Stimulated activated CD4-positive, alpha-beta T cell treated with anti-CD3 and anti-CD28 coated beads, Interleukin-4, amount 100 ng/mL, for 24 hours (primary cell): Measurements from ENCODE around the gene CACFD1.

Experiments
- DNase-seq: peaks from one replicate; pipeline ENCODE4 v3.0.0-alpha.2; 2020

The CACFD1 gene

DNA sequence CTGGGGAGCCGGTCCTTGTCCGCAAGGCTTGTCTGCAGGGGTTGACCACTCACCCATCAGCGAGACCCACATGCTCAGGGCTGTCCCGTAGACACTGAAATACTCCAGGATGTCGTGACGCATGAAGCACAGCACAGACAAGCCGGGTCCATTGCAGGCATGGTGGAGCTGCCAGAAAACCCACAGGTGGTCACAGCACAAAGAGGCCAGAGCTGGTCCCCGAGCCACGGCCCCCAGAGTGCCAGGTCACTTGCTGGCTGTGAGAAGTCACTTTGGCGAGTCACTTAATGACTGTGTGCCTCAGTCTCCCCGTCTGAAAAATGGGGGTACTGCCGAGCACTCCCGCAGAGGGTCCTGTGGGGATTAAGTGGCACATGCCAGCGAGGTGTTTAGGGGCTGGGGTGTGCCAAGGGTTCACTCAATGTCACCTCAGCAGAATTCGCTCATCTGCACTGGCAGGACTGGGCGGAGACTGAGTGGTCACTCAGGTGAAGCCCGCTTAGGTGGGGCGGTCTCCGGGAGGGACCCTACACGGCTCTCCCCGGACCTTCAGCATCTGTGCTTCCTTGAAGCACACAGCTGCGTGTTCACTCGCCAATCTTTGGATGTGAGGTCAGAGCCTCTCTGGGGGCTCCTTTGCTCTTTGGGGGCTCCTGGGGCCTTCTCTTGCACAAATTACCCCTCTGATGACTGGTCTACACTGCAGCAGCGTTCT lies 60.5 kb downstream of the CACFD1 start:
- DNase-seq = no peak
